IMR-90 (cell line): ENCODE results near the gene NTN4. TPM values are rescaled to one million over a fixed set of nuclear protein-coding genes. Genes with fewer than 3 reads are reported as not detected.
A peak's percentile ranks its signal among the peaks of the same experiment; 100 is the strongest.
"Not testable (repeated sequence)": the region's sequence is repeated elsewhere in the genome, so short reads cannot be mapped to it uniquely, and the experiment has no call there.

Experiments used
- ATAC-seq: fragments of 200-7000 bp; cut with Tn5 transposase; 2 replicates; pipeline ENCODE4 v1.9.1; 2020; ENCODE audit warnings: low read depth, mild to moderate bottlenecking, moderate library complexity
- BruUV-seq: library from RNA; stranded (reverse); fragments of 400-500 nt; replicated peaks from 2 replicates; lab custom pipeline; 2021; lab: Mats Ljungman, UMichigan
- CTCF ChIA-PET: fragments of 300-600 bp; formaldehyde crosslinking; extraction: SDS; loops from one replicate; lab custom pipeline; 2021; ENCODE audit warnings: antibody characterized with exemption; lab: Yijun Ruan, JAX
- POLR2A ChIA-PET: fragments of 300-600 bp; sonication (Branson Sonifier 250); formaldehyde crosslinking; loops from one replicate; lab custom pipeline; 2022; ENCODE audit warnings: antibody characterized with exemption; ENCODE audit not compliant: unreplicated experiment; lab: Charles Lee
- DNase-seq: peaks from one replicate; pipeline ENCODE4 v3.0.0; 2013
- H2AFZ ChIP-seq: replicated peaks from 2 replicates; pipeline ENCODE3; 2013; ENCODE audit warnings: low read length, mild to moderate bottlenecking; ENCODE audit not compliant: poor library complexity
- H2AK5ac ChIP-seq: 2 replicates; pipeline ENCODE4 v1.6.1; 2013; ENCODE audit warnings: low read depth, low read length, inconsistent platforms
- H2AK9ac ChIP-seq: replicated peaks from 2 replicates; pipeline ENCODE3; 2013; ENCODE audit warnings: mild to moderate bottlenecking, low read depth, low read length, moderate library complexity; ENCODE audit not compliant: poor library complexity
- H2BK120ac ChIP-seq: 2 replicates; pipeline ENCODE4 v1.6.1; 2013; ENCODE audit warnings: low read depth, low read length, inconsistent platforms
- H2BK15ac ChIP-seq: 3 replicates; pipeline ENCODE4 v1.6.1; 2013; ENCODE audit warnings: low read depth, low read length, inconsistent platforms
- H2BK20ac ChIP-seq: 2 replicates; pipeline ENCODE4 v1.6.1; 2013; ENCODE audit warnings: low read depth, mild to moderate bottlenecking, inconsistent platforms, low read length, moderate library complexity
- H2BK5ac ChIP-seq: 2 replicates; pipeline ENCODE4 v1.6.1; 2013; ENCODE audit warnings: mild to moderate bottlenecking, low read depth, low read length, inconsistent platforms; ENCODE audit not compliant: poor library complexity, severe bottlenecking
- H3K14ac ChIP-seq: replicated peaks from 2 replicates; pipeline ENCODE4 v1.6.1; 2013; ENCODE audit warnings: low read depth, low read length, inconsistent platforms
- H3K18ac ChIP-seq: 2 replicates; pipeline ENCODE4 v1.6.1; 2013; ENCODE audit warnings: low read depth, low read length, control low read depth
- H3K23ac ChIP-seq: 2 replicates; pipeline ENCODE4 v1.6.1; 2013; ENCODE audit warnings: low read depth, low read length, inconsistent platforms
- H3K27ac ChIP-seq: 2 replicates; pipeline ENCODE4 v1.5.1; 2013; ENCODE audit warnings: mild to moderate bottlenecking, control low read depth, low read length; ENCODE audit not compliant: insufficient read depth
- H3K27me3 ChIP-seq: 2 replicates; pipeline ENCODE4 v1.6.1; 2013; ENCODE audit warnings: low read length; ENCODE audit not compliant: control insufficient read depth, insufficient read depth
- H3K36me3 ChIP-seq: 2 replicates; pipeline ENCODE4 v1.6.1; 2013; ENCODE audit warnings: low read length, mixed read lengths; ENCODE audit not compliant: control insufficient read depth, insufficient read depth
- H3K4ac ChIP-seq: 2 replicates; pipeline ENCODE4 v1.6.1; 2013; ENCODE audit warnings: low read depth, low read length, inconsistent platforms
- H3K4me1 ChIP-seq: 2 replicates; pipeline ENCODE4 v1.6.1; 2013; ENCODE audit warnings: low read length, mixed read lengths; ENCODE audit not compliant: control insufficient read depth, insufficient read depth
- H3K4me2 ChIP-seq: 2 replicates; pipeline ENCODE4 v1.6.1; 2013; ENCODE audit warnings: low read depth, mild to moderate bottlenecking, control low read depth, low read length, moderate library complexity
- H3K4me3 ChIP-seq: 2 replicates; pipeline ENCODE4 v1.5.1; 2013; ENCODE audit warnings: low read depth, mild to moderate bottlenecking, control low read depth, low read length, moderate library complexity; ENCODE audit not compliant: insufficient read depth
- H3K56ac ChIP-seq: 2 replicates; pipeline ENCODE4 v1.6.1; 2013; ENCODE audit warnings: low read length, inconsistent platforms; ENCODE audit not compliant: insufficient read depth; ENCODE audit errors: extremely low read depth
- H3K79me1 ChIP-seq, 2 experiments: 2 replicates each; pipeline ENCODE4 v1.6.1; 2013; ENCODE audit warnings: low read length in 2 of 2, inconsistent platforms in 1 of 2, low read depth in 1 of 2
- H3K9ac ChIP-seq: 2 replicates; pipeline ENCODE4 v1.6.1; 2013; ENCODE audit warnings: low read depth, low read length, control low read depth
- H3K9me1 ChIP-seq: 2 replicates; pipeline ENCODE4 v1.6.1; 2013; ENCODE audit warnings: low read length, inconsistent platforms; ENCODE audit not compliant: insufficient read depth
- H3K9me3 ChIP-seq: 2 replicates; pipeline ENCODE4 v1.6.1; 2013; ENCODE audit warnings: low read length; ENCODE audit not compliant: control insufficient read depth, insufficient read depth
- H4K20me1 ChIP-seq: 2 replicates; pipeline ENCODE4 v1.6.1; 2013; ENCODE audit warnings: low read length, inconsistent platforms; ENCODE audit not compliant: insufficient read depth
- H4K5ac ChIP-seq: 2 replicates; pipeline ENCODE4 v1.6.1; 2013; ENCODE audit warnings: mild to moderate bottlenecking, low read depth, low read length, control low read depth
- H4K8ac ChIP-seq, 2 experiments: 2 replicates each; pipeline ENCODE4 v1.6.1; 2013; ENCODE audit warnings: low read depth in 2 of 2, low read length in 2 of 2, control low read depth in 1 of 2, inconsistent platforms in 1 of 2
- H4K91ac ChIP-seq: 2 replicates; pipeline ENCODE4 v1.6.1; 2013; ENCODE audit warnings: low read depth, low read length, inconsistent platforms; ENCODE audit not compliant: insufficient read depth
- NFE2L2 ChIP-seq: fragments of 150-350 bp; IDR thresholded peaks from 2 replicates; pipeline ENCODE4 v1.6.1; 2016; ENCODE audit warnings: low read depth, mild to moderate bottlenecking, low read length
- RAD21 ChIP-seq: IDR thresholded peaks from 2 replicates; pipeline ENCODE4 v1.6.1; 2012; ENCODE audit warnings: low read length, improper control_type of control experiment
- SMC3 ChIP-seq: fragments of 150-350 bp; IDR thresholded peaks from 2 replicates; pipeline ENCODE4 v1.6.1; 2016; ENCODE audit warnings: low read depth, mild to moderate bottlenecking, antibody characterized with exemption, low read length, moderate library complexity
- USF2 ChIP-seq: fragments of 150-350 bp; IDR thresholded peaks from 2 replicates; pipeline ENCODE4 v1.6.1; 2017; ENCODE audit warnings: mild to moderate bottlenecking, antibody characterized with exemption, low read length, low read depth
- WGBS, 2 experiments: methylation state at CpG; one replicate each; pipeline versions ENCODE4 v1.1.5 to v1.1.7; 2013; ENCODE audit warnings: missing lambda C conversion rate in 2 of 2; ENCODE audit not compliant: insufficient read length in 1 of 2; ENCODE audit errors: extremely low coverage in 2 of 2; 5-methylcytosine and 5-hydroxymethylcytosine counted together
- dilution Hi-C: fragments of 300-500 bp; cut with HindIII; formaldehyde crosslinking; loops from one replicate; pipeline ENCODE4 v1.14.3; 2018; ENCODE audit warnings: low sequenced_read_pairs; ENCODE audit not compliant: unreplicated experiment
- in situ Hi-C: fragments of 300-500 bp; cut with MboI; formaldehyde crosslinking; loops from 3 replicates; pipeline ENCODE4 v1.14.3; 2019; ENCODE audit warnings: low sequenced_read_pairs, inconsistent platforms, mixed read lengths
- intact Hi-C: fragments of 100-400 bp; cut with micrococcal nuclease; formaldehyde crosslinking; loops from 2 replicates; pipeline ENCODE4 v1.10.0; 2022
- polyA plus RNA-seq, 3 experiments: library from polyadenylated mRNA; depleted of rRNA; stranded (reverse); fragments of >200 nt; gene quantifications; 2 replicates each; pipeline ENCODE4 v1.2.3, GENCODE V29; 2012; ENCODE audit warnings: low replicate concordance in 1 of 3
- total RNA-seq: library from RNA; depleted of rRNA; stranded (reverse); fragments of >200 nt; gene quantifications from 2 replicates; pipeline ENCODE4 v1.2.3, GENCODE V29; 2012

NTN4 gene
- total and polyA plus RNA-seq, 2 of the 4 experiments (the other 2 are of a cell fraction) = 54.6 to 56.6 TPM

GRCh38 chr12:95738024-95738611, 52.4 kb downstream of the NTN4 start (continued):
- no peak for TF ChIP-seq NFE2L2

GRCh38 chr12:95736631-95737030, 53.9 kb downstream of the NTN4 start:
- Histone ChIP-seq H2AK9ac (no peak overlapping the region), H3K4me1 (peaks cover 10% of the 10 kb centered on the region; the same call in 1 of the 2 replicates), H2BK5ac (no peak overlapping the region), H4K8ac (no peak overlapping the region), H3K79me1 (peaks cover 0 to 30% of the 10 kb centered on the region in 2 experiments; a peak in 3 of 4 replicates), H2BK120ac (no peak overlapping the region), H3K4ac (no peak overlapping the region), H3K27ac (no peak overlapping the region), H4K91ac (no peak overlapping the region), H4K20me1 (peaks cover 3% of the 10 kb centered on the region; the same call in 1 of the 2 replicates), H3K27me3 (no peaks in the 10 kb centered on the region), H3K9me3 (no peaks in the 10 kb centered on the region), H4K5ac (no peak overlapping the region), H3K23ac (no peak overlapping the region), H2BK15ac (no peak overlapping the region), H3K14ac (no peak overlapping the region), H3K9me1 (peaks cover 7% of the 10 kb centered on the region), H2AFZ (no peak overlapping the region), H3K4me2 (no peak overlapping the region), H3K4me3 (no peak overlapping the region), H3K56ac (no peak overlapping the region), H3K36me3 (peaks cover 13% of the 10 kb centered on the region; the same call in 1 of the 2 replicates), H2AK5ac (no peak overlapping the region), H3K18ac (no peak overlapping the region), H3K9ac (no peak overlapping the region), H2BK20ac (no peak overlapping the region)
- CTCF ChIA-PET = no interaction called here
- no CpG with 5 or more reads among the region's 2 CpGs for WGBS, 2 experiments
- BruUV-seq = no TSS peak
- intact Hi-C loops = loop anchor here (10.0 kb wide), 1 partner anchor 152 kb away; no protein-coding TSS in a partner anchor
- DNase-seq = peak; percentile 47
- in situ Hi-C loops = no loop called here
- TF ChIP-seq NFE2L2 (no peak), SMC3 (no peak), RAD21 (no peak), USF2 (no peak)
- POLR2A ChIA-PET = no interaction called here
- dilution Hi-C loops = no loop called here
- ATAC-seq = peak; percentile 46

- H2BK20ac ChIP-seq, H3K56ac ChIP-seq, H2BK15ac ChIP-seq, H3K9me1 ChIP-seq, H3K27me3 ChIP-seq, H2BK120ac ChIP-seq, CTCF ChIA-PET, H2BK5ac ChIP-seq, H3K4ac ChIP-seq, BruUV-seq, in situ Hi-C loops, DNase-seq, H2AK9ac ChIP-seq, H2AK5ac ChIP-seq, dilution Hi-C loops, POLR2A ChIA-PET, H3K23ac ChIP-seq, H3K4me2 ChIP-seq, H3K4me3 ChIP-seq, H2AFZ ChIP-seq, H4K5ac ChIP-seq, H3K27ac ChIP-seq, H3K9me3 ChIP-seq, H4K20me1 ChIP-seq, H4K8ac ChIP-seq, H3K9ac ChIP-seq, H3K14ac ChIP-seq, H4K91ac ChIP-seq, ATAC-seq, H3K18ac ChIP-seq: not testable (repeated sequence)
- Histone ChIP-seq H3K36me3 (peaks cover 16% of the 10 kb centered on the region; the same call in 1 of the 2 replicates), H3K4me1 (peaks cover 10% of the 10 kb centered on the region; the same call in 1 of the 2 replicates), H3K79me1 (peaks cover 0 to 29% of the 10 kb centered on the region in 2 experiments; a peak in 3 of 4 replicates)
- WGBS, 2 experiments = no CpG with 5 or more reads among the region's 5 CpGs
- intact Hi-C loops = loop anchor here (10.0 kb wide), 1 partner anchor 151 kb away; no protein-coding TSS in a partner anchor
These were observed 54.8 kb downstream of the NTN4 start for GRCh38 chr12:95735728-95736127.
